Muscle layer of colon (tissue), 2 donors: Measurements from ENCODE around the gene ZC3H12C.

Source experiments
- H3K27ac ChIP-seq: one replicate; pipeline ENCODE4 v1.7.0; 2013; ENCODE audit warnings: low read depth, mild to moderate bottlenecking, low read length, moderate library complexity
- H3K27me3 ChIP-seq, 2 donors: one replicate each; pipeline ENCODE4 v1.7.0; 2013; ENCODE audit warnings: low read length in 2 of 2, mild to moderate bottlenecking in 2 of 2; ENCODE audit not compliant: insufficient read depth in 2 of 2, control insufficient read depth in 1 of 2
- H3K36me3 ChIP-seq: one replicate; pipeline ENCODE4 v1.7.0; 2013; ENCODE audit warnings: mild to moderate bottlenecking, low read length; ENCODE audit not compliant: insufficient read depth
- H3K4me1 ChIP-seq: one replicate; pipeline ENCODE4 v1.7.0; 2013; ENCODE audit warnings: mild to moderate bottlenecking, low read length; ENCODE audit not compliant: insufficient read depth
- H3K4me3 ChIP-seq, 2 donors: one replicate each; pipeline ENCODE4 v1.7.0; 2013; ENCODE audit warnings: low read length in 2 of 2, low read depth in 1 of 2, mild to moderate bottlenecking in 1 of 2, moderate library complexity in 1 of 2
- H3K9ac ChIP-seq: one replicate; pipeline ENCODE4 v1.7.0; 2013; ENCODE audit warnings: low read length
- H3K9me3 ChIP-seq: one replicate; pipeline ENCODE4 v1.7.0; 2013; ENCODE audit warnings: mild to moderate bottlenecking, low read length
- donor health status: abdominal sarcoma.
- donor health status: Adenocarcinoma of cecum.

The ZC3H12C gene

DNA sequence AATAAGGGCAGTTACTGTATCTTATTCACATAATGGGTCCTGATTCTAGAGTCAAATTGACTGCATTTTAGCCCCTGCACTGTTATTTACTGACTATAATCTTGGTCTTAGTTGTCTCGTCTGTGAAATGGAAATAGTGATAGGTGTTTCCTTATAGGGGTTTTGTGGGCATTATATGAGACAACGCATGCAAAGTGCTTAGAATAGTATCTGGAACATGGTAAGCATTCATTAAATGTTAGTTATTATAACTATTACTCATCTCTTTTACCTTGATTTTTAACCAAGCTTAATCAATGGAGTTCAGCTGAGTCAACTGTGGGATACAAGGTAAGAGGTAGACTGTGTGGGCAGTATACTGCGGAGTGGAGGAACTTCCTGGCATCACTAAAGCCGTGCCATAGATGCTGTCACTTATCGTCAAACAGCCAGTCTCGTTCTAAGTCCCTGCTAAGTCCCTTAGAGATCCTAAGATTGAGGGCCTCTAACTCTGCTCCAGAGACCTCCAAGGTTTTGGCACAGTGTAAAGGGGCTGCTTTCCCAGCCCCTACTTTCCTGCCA lies 2.6 kb upstream of the ZC3H12C start:
- H3K36me3 ChIP-seq, result no peaks in the 10 kb centered on the region
- H3K27me3 ChIP-seq, result no peaks in the 10 kb centered on the region
- H3K27ac ChIP-seq, result no peak overlapping the region
- peaks cover 13% of the 10 kb centered on the region for H3K4me1 ChIP-seq
- no peak overlapping the region for H3K4me3 ChIP-seq
- H3K9me3 ChIP-seq, result no peaks in the 10 kb centered on the region
- no peak overlapping the region for H3K9ac ChIP-seq

DNA sequence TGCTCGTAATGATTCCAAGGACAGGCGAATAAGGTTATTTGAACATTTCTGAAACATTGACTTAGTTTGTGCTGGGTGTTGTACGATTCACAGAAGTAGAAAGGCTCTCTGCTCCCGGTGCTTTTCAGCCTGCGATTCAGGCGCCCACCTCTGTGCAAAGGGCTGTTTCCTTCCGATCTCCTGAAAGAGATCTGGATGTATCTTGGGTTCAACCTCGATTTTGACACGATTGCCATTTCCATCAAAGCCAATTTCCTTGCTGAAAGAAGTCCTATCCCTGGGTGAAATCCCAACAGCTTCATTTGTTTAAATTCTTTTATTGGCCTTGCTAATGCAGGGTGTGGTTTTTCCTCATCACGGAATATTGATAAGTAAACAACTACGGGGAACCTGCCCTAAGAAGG lies 1.1 kb upstream of the ZC3H12C start:
- Histone ChIP-seq H3K36me3 (no peaks in the 10 kb centered on the region), H3K9ac (peak overlapping the region; percentile 83), H3K4me3 (peak overlapping the region; percentile 53 to 86)

DNA sequence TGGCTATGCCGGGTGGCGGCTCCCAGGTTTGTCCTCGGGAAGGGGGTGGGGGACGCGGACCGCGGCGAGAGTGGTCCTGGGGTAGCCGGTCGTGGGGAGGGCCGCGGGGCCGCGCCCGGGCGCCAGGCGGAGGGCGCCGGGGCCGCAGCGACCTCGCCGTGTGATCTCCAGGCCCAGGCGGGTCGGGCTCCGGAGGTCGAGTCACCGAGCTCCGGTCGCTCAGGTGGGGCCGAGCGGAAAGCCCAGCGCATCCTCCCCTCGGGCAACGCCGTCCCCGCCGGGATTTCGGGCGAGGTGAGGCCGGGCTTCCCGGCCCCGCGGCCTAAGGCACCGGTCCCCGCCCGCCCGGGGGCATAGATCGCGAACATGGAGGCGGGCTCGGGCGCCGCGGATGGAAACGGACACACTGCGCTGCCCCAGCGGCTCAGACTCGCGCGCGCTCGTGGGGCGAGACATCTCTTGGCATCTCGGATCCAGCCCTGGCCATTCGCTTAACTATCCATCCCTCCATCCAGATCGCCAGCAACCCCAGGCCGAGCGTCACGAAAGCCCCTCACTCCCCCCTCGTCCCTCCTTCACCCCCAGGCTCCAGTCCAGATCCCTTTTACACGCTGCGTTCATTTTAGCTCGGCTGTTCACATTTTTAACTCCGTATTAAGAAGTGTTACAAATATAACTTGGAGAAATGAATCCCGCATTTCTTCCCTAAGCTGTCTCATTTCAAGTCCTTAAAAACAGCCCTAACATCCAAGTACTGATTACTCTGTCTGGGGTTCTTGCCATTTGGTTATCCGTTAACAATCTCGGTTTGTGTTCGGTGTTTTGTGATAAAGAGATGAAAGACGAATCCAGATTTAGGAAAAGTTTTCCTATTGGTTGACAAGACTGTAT lies 460 bp downstream of the ZC3H12C start:
- Histone ChIP-seq H3K4me3 (peak overlapping the region; percentile 43 to 63), H3K4me1 (peaks cover 13% of the 10 kb centered on the region), H3K27me3 (no peaks in the 10 kb centered on the region), H3K27ac (peak overlapping the region; percentile 87), H3K9me3 (no peaks in the 10 kb centered on the region), H3K36me3 (no peaks in the 10 kb centered on the region), H3K9ac (peak overlapping the region; percentile 59)

More for the DNA sequence above, 1.1 kb upstream of the ZC3H12C start:
- no peaks in the 10 kb centered on the region for H3K9me3 ChIP-seq
- peaks cover 13% of the 10 kb centered on the region for H3K4me1 ChIP-seq
- no peaks in the 10 kb centered on the region for H3K27me3 ChIP-seq
- H3K27ac ChIP-seq, result peak overlapping the region; percentile 77

DNA sequence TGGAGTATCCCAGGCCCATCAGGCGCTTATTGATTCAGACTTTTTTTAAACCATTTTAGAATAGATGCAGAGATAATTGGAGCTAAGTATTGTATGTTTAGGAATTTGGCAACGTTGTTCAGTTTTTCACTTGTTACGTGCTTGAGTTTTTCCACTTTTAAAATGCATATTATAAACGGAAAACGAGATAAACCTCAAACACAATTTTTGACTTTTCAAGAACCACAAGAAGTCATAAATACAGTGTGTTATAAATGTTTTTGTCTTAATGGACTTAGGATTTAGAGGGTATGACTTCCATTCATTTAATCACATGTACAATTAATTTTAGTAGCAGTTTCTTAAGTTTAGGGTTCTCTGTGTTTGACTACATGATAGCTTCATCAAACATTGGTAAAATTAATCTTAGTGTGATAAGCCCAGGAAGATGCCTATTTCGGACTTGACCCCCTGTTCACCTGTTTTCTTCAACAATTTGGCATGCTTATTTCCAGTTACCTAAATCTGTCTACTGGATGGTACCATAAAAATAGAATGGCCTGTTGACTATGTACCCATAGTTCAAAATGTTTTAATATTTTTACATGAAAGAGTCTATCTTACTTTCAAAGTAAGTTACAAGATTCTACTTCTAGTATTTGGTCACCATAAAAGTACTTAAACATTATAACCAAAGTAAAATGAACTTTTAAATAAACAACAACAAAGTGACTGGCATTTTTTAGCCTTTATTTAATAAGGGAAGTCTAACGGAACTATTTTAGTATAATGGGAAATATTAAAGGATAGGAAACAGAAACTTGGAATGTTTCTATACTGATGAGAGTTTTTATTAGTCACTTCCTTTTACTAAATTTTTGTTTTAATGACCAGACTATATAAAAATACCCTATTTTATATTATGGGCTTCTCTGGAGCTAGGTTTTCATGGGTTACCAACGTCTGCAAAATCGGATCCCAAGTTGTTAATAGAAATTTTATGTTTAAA lies 1.4 kb downstream of the ZC3H12C start:
- H3K36me3 ChIP-seq, result no peaks in the 10 kb centered on the region
- H3K4me3 ChIP-seq, result peak overlapping the region; percentile 43 to 63
- H3K4me1 ChIP-seq, result peaks cover 13% of the 10 kb centered on the region
- H3K27ac ChIP-seq, result peak overlapping the region; percentile 87
- H3K9me3 ChIP-seq, result no peaks in the 10 kb centered on the region
- H3K27me3 ChIP-seq, result no peaks in the 10 kb centered on the region
- peak overlapping the region; percentile 59 for H3K9ac ChIP-seq

DNA sequence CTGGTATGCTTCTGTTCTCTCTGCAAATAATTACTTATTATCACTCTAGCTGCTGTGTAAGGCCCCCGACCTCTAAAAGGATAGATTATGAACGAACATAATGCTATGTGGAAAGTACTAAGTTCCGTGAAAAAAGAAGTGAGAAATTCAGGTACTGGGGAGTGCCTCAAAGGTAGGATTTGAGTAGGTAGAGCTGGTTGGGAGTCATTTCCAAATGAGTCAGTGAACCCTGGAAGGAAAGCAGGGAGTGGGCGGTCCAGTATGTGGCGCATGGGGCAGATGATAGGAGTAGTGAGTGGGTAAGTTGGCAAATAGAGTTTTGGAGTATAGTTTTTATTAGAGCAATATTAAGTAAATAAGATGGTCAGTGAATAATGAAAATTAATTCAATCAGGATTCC lies 2.4 kb downstream of the ZC3H12C start:
- Histone ChIP-seq H3K27ac (no peak overlapping the region), H3K4me1 (peaks cover 17% of the 10 kb centered on the region), H3K9ac (no peak overlapping the region), H3K36me3 (no peaks in the 10 kb centered on the region), H3K4me3 (no peak overlapping the region), H3K9me3 (no peaks in the 10 kb centered on the region), H3K27me3 (no peaks in the 10 kb centered on the region)

DNA sequence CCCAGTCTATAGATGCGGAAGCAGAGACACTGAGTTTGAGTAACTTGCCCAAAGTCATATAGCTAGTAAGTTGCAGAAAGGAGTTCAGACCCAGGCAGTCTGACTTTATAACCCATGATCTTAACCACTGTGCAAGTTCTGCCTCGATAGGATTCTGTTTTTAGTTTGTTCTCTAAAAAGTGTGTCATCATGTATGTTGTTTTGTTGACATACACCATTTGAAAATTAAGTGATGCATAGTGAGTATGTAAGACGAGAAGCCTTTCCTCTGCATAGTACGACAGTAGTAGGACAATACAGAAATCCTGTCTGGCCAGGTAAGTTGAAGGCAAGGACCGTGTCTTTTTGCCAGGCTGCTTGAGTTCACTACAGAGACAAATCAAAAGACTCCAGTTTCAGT lies 3.3 kb downstream of the ZC3H12C start:
- H3K27me3 ChIP-seq, result no peaks in the 10 kb centered on the region
- no peak overlapping the region for H3K9ac ChIP-seq
- H3K4me1 ChIP-seq, result peaks cover 26% of the 10 kb centered on the region

DNA sequence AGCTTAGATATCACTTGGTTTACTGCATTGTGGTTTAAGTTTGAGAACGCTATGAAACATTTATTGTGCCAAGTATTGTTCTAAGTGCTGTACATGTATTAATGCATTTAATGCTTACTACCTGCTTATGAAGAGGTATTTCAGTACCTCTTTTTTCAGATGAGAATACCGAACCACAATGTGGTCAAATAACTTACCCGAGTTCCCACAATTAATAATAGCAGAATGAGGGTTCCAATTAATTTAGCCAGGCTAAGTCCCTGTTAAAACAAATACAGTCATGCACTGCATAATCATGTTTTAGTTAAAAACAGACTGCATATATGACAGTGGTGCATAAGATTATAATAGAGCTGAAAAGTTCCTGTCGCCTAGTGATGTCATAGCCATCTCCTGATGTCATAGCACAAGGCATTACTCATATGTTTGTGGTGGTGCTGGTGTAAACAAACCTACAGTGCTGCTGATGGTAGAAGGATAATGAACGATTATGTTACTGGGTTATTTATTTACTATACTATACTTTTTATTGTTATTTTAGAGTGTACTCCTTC lies 4.3 kb downstream of the ZC3H12C start:
- Histone ChIP-seq H3K27ac (no peak overlapping the region), H3K9me3 (no peaks in the 10 kb centered on the region), H3K9ac (no peak overlapping the region), H3K36me3 (no peaks in the 10 kb centered on the region), H3K4me1 (peaks cover 20% of the 10 kb centered on the region), H3K27me3 (no peaks in the 10 kb centered on the region), H3K4me3 (no peak overlapping the region)

More for the DNA sequence above, 3.3 kb downstream of the ZC3H12C start:
- Histone ChIP-seq H3K27ac (no peak overlapping the region), H3K36me3 (no peaks in the 10 kb centered on the region), H3K4me3 (no peak overlapping the region), H3K9me3 (no peaks in the 10 kb centered on the region)

DNA sequence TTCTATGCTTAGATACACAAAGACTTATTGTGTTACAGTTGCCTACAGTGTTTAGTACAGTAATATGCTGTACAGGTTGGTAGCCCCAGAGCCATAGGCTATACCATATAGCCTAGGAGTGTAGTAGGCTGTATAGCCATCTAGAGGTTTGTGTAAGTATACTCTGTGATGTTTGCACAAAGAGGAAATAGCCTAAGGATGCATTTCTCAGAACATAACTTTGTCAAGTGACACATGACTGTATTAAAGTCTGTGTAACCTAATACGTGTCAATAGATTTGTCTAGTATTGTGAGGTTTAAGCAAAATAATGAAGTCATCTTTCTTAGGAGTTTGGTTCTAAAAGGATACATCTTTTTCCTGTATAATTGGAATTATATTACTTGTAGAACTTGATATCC lies 5.5 kb downstream of the ZC3H12C start:
- no peak overlapping the region for H3K9ac ChIP-seq
- H3K36me3 ChIP-seq, result no peaks in the 10 kb centered on the region
- peaks cover 20% of the 10 kb centered on the region for H3K4me1 ChIP-seq
- no peaks in the 10 kb centered on the region for H3K9me3 ChIP-seq
- H3K27ac ChIP-seq, result no peak overlapping the region
- H3K4me3 ChIP-seq, result no peak overlapping the region
- H3K27me3 ChIP-seq, result no peaks in the 10 kb centered on the region

DNA sequence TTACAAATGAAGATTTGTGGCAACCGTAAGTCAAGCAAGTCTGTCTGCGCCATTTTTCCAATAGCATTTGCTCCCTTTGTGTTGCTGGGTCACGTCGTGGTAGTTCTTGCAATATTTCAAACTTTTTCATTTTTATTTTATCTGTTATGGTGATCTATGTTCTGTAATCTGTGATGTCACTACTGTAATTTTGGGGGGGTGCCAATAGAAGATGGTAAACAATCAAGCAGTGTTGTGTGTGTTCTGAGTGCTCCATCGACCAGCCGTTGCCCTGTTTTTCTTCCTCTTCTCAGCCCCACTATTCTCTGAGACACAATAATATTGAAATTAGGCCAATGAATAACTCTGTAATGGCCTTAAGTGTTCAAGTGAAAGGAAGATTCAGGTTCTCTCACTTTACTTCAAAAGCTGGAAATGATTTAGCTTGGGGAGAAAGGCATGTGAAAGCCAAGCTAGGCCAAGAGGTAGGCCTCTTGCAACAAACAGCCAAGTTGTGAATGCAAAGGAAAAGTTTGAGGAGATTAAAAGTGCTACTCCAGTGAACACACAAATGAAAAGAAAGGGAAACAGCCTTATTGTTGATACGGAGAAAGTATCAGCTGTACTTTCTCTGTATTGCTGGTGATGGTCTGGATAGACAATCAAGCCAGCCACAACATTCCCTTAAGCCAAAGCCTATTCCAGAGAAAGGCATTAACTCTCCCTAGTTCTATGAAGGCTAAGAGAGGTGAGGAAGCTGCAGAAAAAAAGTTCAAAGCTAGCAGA lies 7.5 kb downstream of the ZC3H12C start:
- no peaks in the 10 kb centered on the region for H3K36me3 ChIP-seq
- no peak overlapping the region for H3K4me3 ChIP-seq
- H3K9ac ChIP-seq, result no peak overlapping the region
- H3K27me3 ChIP-seq, result no peaks in the 10 kb centered on the region
- H3K27ac ChIP-seq, result peak overlapping the region; percentile 22
- no peaks in the 10 kb centered on the region for H3K9me3 ChIP-seq
- H3K4me1 ChIP-seq, result peaks cover 13% of the 10 kb centered on the region

DNA sequence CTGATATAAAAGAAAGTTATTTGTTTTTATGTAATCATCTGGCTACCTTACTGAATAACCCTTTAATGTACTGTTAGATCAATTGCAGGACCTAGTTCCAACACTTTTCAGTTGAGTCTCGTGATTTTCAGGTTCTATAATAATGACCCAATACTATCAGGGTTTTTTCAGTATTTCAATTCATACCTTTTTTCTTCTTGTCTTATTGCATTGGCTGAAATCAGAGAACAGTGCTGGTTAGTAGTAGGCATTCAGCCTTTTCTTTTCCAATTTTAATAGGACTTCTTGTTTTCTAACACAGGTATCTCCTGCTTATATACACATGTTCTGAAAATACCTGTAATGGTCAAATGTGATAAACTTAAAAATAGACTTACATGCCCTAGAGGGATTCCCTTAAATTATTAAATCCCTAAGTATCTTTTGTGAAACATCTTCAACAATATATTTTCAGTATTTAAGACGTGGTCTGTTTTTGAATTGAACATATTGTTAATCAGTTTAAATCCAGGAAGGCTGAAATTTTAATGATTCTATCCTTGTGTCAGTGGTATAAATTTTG lies 13.6 kb downstream of the ZC3H12C start:
- Histone ChIP-seq H3K9me3 (no peaks in the 10 kb centered on the region), H3K4me3 (no peak overlapping the region), H3K27me3 (no peaks in the 10 kb centered on the region), H3K9ac (no peak overlapping the region), H3K4me1 (no peaks in the 10 kb centered on the region), H3K27ac (no peak overlapping the region), H3K36me3 (no peaks in the 10 kb centered on the region)
